A673 (cell line): ENCODE data around the gene PXT1. TPM values are rescaled to one million over a fixed set of nuclear protein-coding genes. Genes with fewer than 3 reads are reported as not detected.

ENCODE experiments used
- BruUV-seq: library from RNA; stranded (reverse); fragments of 400-500 nt; replicated peaks from 2 replicates; lab custom pipeline; 2021; lab: Mats Ljungman, UMichigan
- CTCF ChIA-PET: fragments of 300-600 bp; sonication (Branson Sonifier 250); formaldehyde crosslinking; loops from one replicate; lab custom pipeline; 2022; ENCODE audit warnings: antibody characterized with exemption; lab: Charles Lee
- POLR2A ChIA-PET: fragments of 300-600 bp; sonication (Branson Sonifier 250); formaldehyde crosslinking; loops from one replicate; lab custom pipeline; 2022; ENCODE audit warnings: antibody characterized with exemption; ENCODE audit not compliant: low non-redundant PET; lab: Charles Lee
- DNase-seq: peaks from one replicate; pipeline ENCODE4 v3.0.0-alpha.2; 2015; ENCODE audit warnings: low spot score
- H3K27ac ChIP-seq: fragments of 200-600 bp; sonication (generic); 2 replicates; pipeline ENCODE4 v1.5.1; 2016; ENCODE audit warnings: mixed run types, low read depth, mild to moderate bottlenecking, mixed read lengths, antibody characterized with exemption, low read length; ENCODE audit not compliant: poor library complexity, severe bottlenecking
- H3K27me3 ChIP-seq: fragments of 200-600 bp; sonication (generic); replicated peaks from 2 replicates; pipeline ENCODE4 v1.6.1; 2017; ENCODE audit warnings: mixed run types, low read depth, mild to moderate bottlenecking, mixed read lengths, antibody characterized with exemption, low read length; ENCODE audit not compliant: insufficient read depth, poor library complexity
- H3K36me3 ChIP-seq: fragments of 200-600 bp; sonication (generic); 2 replicates; pipeline ENCODE4 v1.6.1; 2016; ENCODE audit warnings: mixed run types, mild to moderate bottlenecking, mixed read lengths, antibody characterized with exemption, low read length; ENCODE audit not compliant: insufficient read depth, poor library complexity, severe bottlenecking
- H3K4me1 ChIP-seq: fragments of 200-600 bp; sonication (generic); 2 replicates; pipeline ENCODE4 v1.6.1; 2017; ENCODE audit warnings: mixed run types, mild to moderate bottlenecking, mixed read lengths, antibody characterized with exemption, low read length; ENCODE audit not compliant: insufficient read depth, poor library complexity, severe bottlenecking
- H3K4me3 ChIP-seq: fragments of 200-600 bp; sonication (generic); 2 replicates; pipeline ENCODE4 v1.5.1; 2016; ENCODE audit warnings: low read depth, mixed run types, mild to moderate bottlenecking, mixed read lengths, low read length; ENCODE audit not compliant: poor library complexity, severe bottlenecking
- H3K9me3 ChIP-seq: fragments of 200-600 bp; sonication (generic); 2 replicates; pipeline ENCODE4 v1.6.1; 2016; ENCODE audit warnings: mixed run types, low read depth, mild to moderate bottlenecking, mixed read lengths, antibody characterized with exemption, low read length; ENCODE audit not compliant: poor library complexity, severe bottlenecking
- EZH2 ChIP-seq: fragments of 200-600 bp; sonication (generic); IDR thresholded peaks from 2 replicates; pipeline ENCODE4 v1.6.1; 2017; ENCODE audit warnings: borderline replicate concordance, low read depth, mild to moderate bottlenecking, mixed read lengths, antibody characterized with exemption, low read length; ENCODE audit not compliant: poor library complexity, severe bottlenecking
- intact Hi-C: fragments of 100-400 bp; cut with micrococcal nuclease; formaldehyde crosslinking; loops from one replicate; pipeline ENCODE4 v1.10.0; 2022; ENCODE audit not compliant: unreplicated experiment
- total RNA-seq: library from RNA; stranded (reverse); gene quantifications from 2 replicates; pipeline ENCODE4 v1.2.3, GENCODE V29; 2021
- TF ChIP-seq, protein P1 (sequence below): fragments of 300-800, 200-600 bp; sonication (generic); conservative IDR thresholded peaks from 2 replicates; pipeline ENCODE4 v1.5.1; 2017; ENCODE audit warnings: low read depth, mild to moderate bottlenecking, antibody characterized with exemption, low read length, moderate library complexity, mixed read lengths

PXT1 gene
- total RNA-seq, 1 experiment from 2014 or later = 0.21 TPM

DNA sequence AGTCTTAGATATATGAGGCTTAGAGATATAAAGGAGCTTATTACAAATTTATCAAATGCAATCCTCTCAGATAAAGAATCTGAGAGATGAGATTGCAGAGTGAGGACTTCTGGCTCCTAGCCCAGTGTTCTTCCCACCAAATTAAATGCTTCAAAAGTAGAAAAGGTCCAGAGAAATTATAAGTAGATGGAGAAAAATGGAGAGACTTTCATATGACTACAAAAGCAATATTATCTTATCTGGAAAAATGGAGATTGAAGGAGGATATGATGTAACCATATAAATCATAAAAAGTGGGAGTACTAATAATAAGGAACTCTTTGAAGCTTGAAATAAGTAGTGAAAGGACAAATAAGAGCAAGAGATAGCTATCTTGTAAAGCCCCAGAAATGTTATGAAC is 3.0 kb upstream of the PXT1 start:
- DNase-seq = no peak
- TF ChIP-seq, protein P1, sequence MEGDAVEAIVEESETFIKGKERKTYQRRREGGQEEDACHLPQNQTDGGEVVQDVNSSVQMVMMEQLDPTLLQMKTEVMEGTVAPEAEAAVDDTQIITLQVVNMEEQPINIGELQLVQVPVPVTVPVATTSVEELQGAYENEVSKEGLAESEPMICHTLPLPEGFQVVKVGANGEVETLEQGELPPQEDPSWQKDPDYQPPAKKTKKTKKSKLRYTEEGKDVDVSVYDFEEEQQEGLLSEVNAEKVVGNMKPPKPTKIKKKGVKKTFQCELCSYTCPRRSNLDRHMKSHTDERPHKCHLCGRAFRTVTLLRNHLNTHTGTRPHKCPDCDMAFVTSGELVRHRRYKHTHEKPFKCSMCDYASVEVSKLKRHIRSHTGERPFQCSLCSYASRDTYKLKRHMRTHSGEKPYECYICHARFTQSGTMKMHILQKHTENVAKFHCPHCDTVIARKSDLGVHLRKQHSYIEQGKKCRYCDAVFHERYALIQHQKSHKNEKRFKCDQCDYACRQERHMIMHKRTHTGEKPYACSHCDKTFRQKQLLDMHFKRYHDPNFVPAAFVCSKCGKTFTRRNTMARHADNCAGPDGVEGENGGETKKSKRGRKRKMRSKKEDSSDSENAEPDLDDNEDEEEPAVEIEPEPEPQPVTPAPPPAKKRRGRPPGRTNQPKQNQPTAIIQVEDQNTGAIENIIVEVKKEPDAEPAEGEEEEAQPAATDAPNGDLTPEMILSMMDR = no peak
- TF ChIP-seq EZH2 = no peak
- CTCF ChIA-PET = no interaction called here
- H3K4me3 ChIP-seq = no peak overlapping the region
- POLR2A ChIA-PET = no interaction called here
- peak overlapping the region; percentile 64 for H3K27ac ChIP-seq
- H3K27me3 ChIP-seq = no peaks in the 10 kb centered on the region
- intact Hi-C loops = loop anchor here (10.0 kb wide), 1 partner anchor 99 kb away; the partner anchor contains the start of gene STK38
- BruUV-seq = no TSS peak
- peaks cover 35% of the 10 kb centered on the region for H3K4me1 ChIP-seq
- H3K36me3 ChIP-seq = peaks cover 12% of the 10 kb centered on the region
- H3K9me3 ChIP-seq = no peaks in the 10 kb centered on the region

DNA sequence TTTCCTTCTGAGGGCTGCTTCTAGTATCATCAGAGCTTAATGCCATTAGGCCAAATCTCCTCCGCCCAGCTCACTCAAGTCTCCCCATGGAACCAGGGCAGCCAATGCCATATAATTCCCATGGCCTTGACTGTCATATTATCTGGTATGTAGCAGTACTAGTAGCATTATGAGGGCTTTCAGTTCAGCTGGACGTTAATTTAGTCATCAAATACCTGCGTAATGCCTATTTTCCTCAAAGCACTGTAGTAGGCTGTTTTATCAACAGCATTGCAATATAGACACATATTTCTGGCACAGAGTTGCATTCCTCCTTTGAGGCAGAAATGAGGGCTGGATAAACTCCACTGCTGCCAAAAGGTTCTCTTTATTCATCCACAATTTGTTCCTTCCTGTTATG is 1.8 kb upstream of the PXT1 start:
- ChIA-PET CTCF (no interaction called here), POLR2A (no interaction called here)
- intact Hi-C loops = loop anchor here (5.0 to 10.0 kb wide), 2 partner anchors 100 to 153 kb away; partner anchors contain the start of gene STK38
- BruUV-seq = no TSS peak
- no peak for TF ChIP-seq EZH2
- TF ChIP-seq, protein P1 = no peak
- Histone ChIP-seq H3K9me3 (no peaks in the 10 kb centered on the region), H3K27ac (peak overlapping the region; percentile 95), H3K36me3 (peaks cover 12% of the 10 kb centered on the region), H3K4me3 (peak overlapping the region; percentile 83), H3K27me3 (no peaks in the 10 kb centered on the region), H3K4me1 (peaks cover 36% of the 10 kb centered on the region)
- DNase-seq = no peak

DNA sequence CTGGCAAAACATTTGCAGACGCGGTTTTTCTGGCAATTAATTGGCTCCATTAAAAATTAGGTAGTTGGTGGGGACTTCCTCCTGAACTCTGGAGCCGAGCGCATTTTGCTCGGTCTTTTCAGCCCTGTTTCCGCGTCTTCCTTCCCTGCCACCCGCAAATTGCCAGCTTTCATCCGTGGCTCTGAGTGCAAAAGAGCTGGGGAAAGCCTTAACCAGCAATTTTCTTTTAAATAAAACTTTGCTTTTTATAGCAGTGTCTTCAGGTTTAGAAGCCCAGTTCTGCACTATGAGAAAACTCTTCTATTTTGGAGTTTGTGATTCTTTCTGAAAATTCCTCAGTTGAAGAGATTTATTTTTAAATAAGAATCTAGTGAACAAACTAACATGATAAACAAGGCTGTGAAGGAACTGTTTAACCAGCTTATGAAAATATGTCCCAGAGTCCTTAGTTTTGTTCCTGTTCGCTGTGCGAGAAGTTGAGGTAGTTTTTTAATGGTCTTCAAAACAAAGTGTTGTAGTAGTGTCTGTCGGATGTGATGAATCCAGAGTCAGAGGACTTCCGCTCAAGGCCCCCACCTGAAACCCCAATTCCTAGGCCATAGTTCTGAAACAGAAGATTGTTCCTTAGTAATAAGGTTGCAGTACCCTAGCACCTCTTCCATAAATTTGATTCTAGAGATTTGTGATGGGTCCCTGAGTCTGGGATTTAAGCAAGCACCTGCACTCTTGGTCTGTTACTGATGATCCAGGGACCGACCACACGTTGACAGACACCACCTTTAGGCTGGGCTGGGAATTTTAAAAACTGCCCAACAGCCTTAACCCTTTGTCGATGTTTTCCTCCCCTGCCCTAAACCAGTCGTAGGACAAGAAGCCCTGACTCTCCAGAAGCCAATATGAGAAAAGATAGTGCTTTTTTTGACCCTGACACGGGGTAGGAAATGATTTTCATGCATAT is 1.1 kb upstream of the PXT1 start:
- H3K27me3 ChIP-seq = no peaks in the 10 kb centered on the region
- TF ChIP-seq, protein P1 = 0 out of 2 replicates have a peak, but pooled peaks have one; percentile 25
- no peak for TF ChIP-seq EZH2
- peak overlapping the region; percentile 83 for H3K4me3 ChIP-seq
- peak; percentile 32 for DNase-seq
- H3K4me1 ChIP-seq = peaks cover 36% of the 10 kb centered on the region
- POLR2A ChIA-PET = no interaction called here
- no peaks in the 10 kb centered on the region for H3K9me3 ChIP-seq
- peaks cover 12% of the 10 kb centered on the region for H3K36me3 ChIP-seq
- CTCF ChIA-PET = no interaction called here
- BruUV-seq = TSS peak; percentile 55
- H3K27ac ChIP-seq = peak overlapping the region; percentile 95
- intact Hi-C loops = loop anchor here (5.0 to 10.0 kb wide), 2 partner anchors 101 to 154 kb away; partner anchors contain the start of gene STK38
